MM.1S (cell line): ENCODE data around the gene PIR.

ENCODE experiments used
- DNase-seq: peaks from one replicate; pipeline ENCODE4 v3.0.0-alpha.2; 2015
- H2AFZ ChIP-seq: fragments of 300-600 bp; sonication (generic); 2 replicates; pipeline ENCODE4 v1.6.0; 2016; ENCODE audit warnings: antibody characterized with exemption, low read length
- H3F3A ChIP-seq: fragments of 300-600 bp; sonication (generic); 2 replicates; pipeline ENCODE4 v1.6.1; 2016; ENCODE audit warnings: mild to moderate bottlenecking, antibody characterized with exemption, low read length, moderate library complexity, mixed read lengths; ENCODE audit not compliant: insufficient read depth
- H3K27ac ChIP-seq: fragments of 300-600 bp; sonication (generic); 2 replicates; pipeline ENCODE4 v1.5.1; 2016; ENCODE audit warnings: mild to moderate bottlenecking, low read length
- H3K27me3 ChIP-seq: fragments of 300-600 bp; sonication (generic); replicated peaks from 2 replicates; pipeline ENCODE4 v1.6.0; 2016; ENCODE audit warnings: low read length; ENCODE audit not compliant: insufficient read depth
- H3K36me3 ChIP-seq: fragments of 300-600 bp; sonication (generic); replicated peaks from 2 replicates; pipeline ENCODE4 v1.6.1; 2016; ENCODE audit warnings: mild to moderate bottlenecking, low read length, mixed read lengths; ENCODE audit not compliant: insufficient read depth
- H3K4me1 ChIP-seq: fragments of 300-600 bp; sonication (generic); 2 replicates; pipeline ENCODE4 v1.6.1; 2016; ENCODE audit warnings: low read length, mixed read lengths
- H3K4me2 ChIP-seq: fragments of 300-600 bp; sonication (generic); 2 replicates; pipeline ENCODE4 v1.6.0; 2016; ENCODE audit warnings: low read depth, low read length
- H3K4me3 ChIP-seq: fragments of 300-600 bp; sonication (generic); 2 replicates; pipeline ENCODE4 v1.5.1; 2016; ENCODE audit warnings: low read length, mixed read lengths
- H3K79me2 ChIP-seq: fragments of 300-600 bp; sonication (generic); 2 replicates; pipeline ENCODE4 v1.6.1; 2016; ENCODE audit warnings: mixed run types, low read length, mixed read lengths
- H3K9ac ChIP-seq: fragments of 300-600 bp; sonication (generic); 2 replicates; pipeline ENCODE4 v1.6.1; 2016; ENCODE audit warnings: low read length, mixed read lengths
- H3K9me2 ChIP-seq: fragments of 300-600 bp; sonication (generic); replicated peaks from 2 replicates; pipeline ENCODE4 v1.6.1; 2016; ENCODE audit warnings: mild to moderate bottlenecking, low read length, mixed read lengths; ENCODE audit not compliant: insufficient read depth
- H3K9me3 ChIP-seq: fragments of 300-600 bp; sonication (generic); replicated peaks from 2 replicates; pipeline ENCODE4 v1.6.1; 2016; ENCODE audit warnings: mild to moderate bottlenecking, low read length, mixed read lengths; ENCODE audit not compliant: insufficient read depth
- H4K20me1 ChIP-seq: fragments of 300-600 bp; sonication (generic); 2 replicates; pipeline ENCODE4 v1.6.1; 2016; ENCODE audit warnings: mild to moderate bottlenecking, low read length, moderate library complexity, mixed read lengths; ENCODE audit not compliant: insufficient read depth
- EZH2 ChIP-seq: fragments of 300-600 bp; sonication (generic); optimal IDR thresholded peaks from 2 replicates; pipeline ENCODE3; 2017; ENCODE audit warnings: low read depth, mild to moderate bottlenecking, antibody characterized with exemption, low read length, mixed read lengths
- EZH2phosphoT487 ChIP-seq: fragments of 300-600 bp; sonication (generic); IDR thresholded peaks from 2 replicates; pipeline ENCODE4 v1.6.1; 2018; ENCODE audit warnings: antibody characterized with exemption, low read length
- TF ChIP-seq, protein P1 (sequence below): fragments of 300-600 bp; sonication (generic); IDR thresholded peaks from 2 replicates; pipeline ENCODE4 v1.5.1; 2016; ENCODE audit warnings: antibody characterized with exemption, low read length, mixed read lengths

PIR gene

DNA sequence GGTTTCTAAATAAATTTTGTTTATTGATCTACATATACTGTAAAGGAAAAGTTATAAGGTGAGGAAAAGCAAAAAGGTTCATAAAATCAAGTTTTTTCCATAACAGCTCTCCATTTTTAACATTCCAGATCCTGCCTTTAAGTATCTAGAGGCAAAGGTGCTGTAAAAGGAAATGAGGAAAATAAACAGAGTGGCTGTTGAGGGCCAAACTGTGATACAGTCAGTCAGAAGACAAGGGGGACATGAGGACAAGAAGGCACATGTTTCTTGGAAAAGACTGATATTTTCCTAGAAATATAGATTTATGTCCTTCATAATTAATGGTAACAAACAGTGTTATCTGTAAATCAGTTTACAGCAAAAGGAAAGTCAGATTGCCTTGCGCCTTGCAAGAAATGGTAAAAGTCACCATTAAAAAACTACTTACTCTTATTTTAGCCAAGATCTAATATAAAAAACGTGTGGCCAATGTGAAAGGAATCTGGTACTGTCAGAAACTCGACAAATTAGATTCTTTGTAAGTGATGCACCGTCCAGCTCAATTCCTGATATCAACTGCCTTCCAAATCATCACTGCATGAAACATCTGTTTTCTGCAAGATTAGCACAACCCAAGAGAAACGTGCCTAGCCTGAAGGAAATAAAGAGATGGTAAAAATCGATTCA is 75.0 kb downstream of the PIR start:
- H3K9me2 ChIP-seq: no peaks in the 10 kb centered on the region
- H3K36me3 ChIP-seq: no peaks in the 10 kb centered on the region
- H3K27me3 ChIP-seq: no peaks in the 10 kb centered on the region
- no peaks in the 10 kb centered on the region for H3K79me2 ChIP-seq
- H3K27ac ChIP-seq: no peak overlapping the region
- H3F3A ChIP-seq: no peaks in the 10 kb centered on the region
- H3K9me3 ChIP-seq: no peaks in the 10 kb centered on the region
- H3K4me2 ChIP-seq: no peak overlapping the region
- no peak overlapping the region for H3K9ac ChIP-seq
- TF ChIP-seq, protein P1, sequence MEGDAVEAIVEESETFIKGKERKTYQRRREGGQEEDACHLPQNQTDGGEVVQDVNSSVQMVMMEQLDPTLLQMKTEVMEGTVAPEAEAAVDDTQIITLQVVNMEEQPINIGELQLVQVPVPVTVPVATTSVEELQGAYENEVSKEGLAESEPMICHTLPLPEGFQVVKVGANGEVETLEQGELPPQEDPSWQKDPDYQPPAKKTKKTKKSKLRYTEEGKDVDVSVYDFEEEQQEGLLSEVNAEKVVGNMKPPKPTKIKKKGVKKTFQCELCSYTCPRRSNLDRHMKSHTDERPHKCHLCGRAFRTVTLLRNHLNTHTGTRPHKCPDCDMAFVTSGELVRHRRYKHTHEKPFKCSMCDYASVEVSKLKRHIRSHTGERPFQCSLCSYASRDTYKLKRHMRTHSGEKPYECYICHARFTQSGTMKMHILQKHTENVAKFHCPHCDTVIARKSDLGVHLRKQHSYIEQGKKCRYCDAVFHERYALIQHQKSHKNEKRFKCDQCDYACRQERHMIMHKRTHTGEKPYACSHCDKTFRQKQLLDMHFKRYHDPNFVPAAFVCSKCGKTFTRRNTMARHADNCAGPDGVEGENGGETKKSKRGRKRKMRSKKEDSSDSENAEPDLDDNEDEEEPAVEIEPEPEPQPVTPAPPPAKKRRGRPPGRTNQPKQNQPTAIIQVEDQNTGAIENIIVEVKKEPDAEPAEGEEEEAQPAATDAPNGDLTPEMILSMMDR: no peak
- TF ChIP-seq EZH2 (no peak), EZH2phosphoT487 (no peak)
- H3K4me3 ChIP-seq: no peak overlapping the region
- H3K4me1 ChIP-seq: no peaks in the 10 kb centered on the region
- no peak overlapping the region for H2AFZ ChIP-seq
- H4K20me1 ChIP-seq: no peaks in the 10 kb centered on the region
- no peak for DNase-seq

- DNase-seq: no peak
Observed at GRCh38 chrX:15416133-15416993, 76.8 kb downstream of the PIR start.

GRCh38 chrX:15413101-15413500 is 80.0 kb downstream of the PIR start:
- Histone ChIP-seq H3K9me2 (no peaks in the 10 kb centered on the region), H3K27ac (no peak overlapping the region), H4K20me1 (no peaks in the 10 kb centered on the region), H2AFZ (no peak overlapping the region), H3K79me2 (no peaks in the 10 kb centered on the region), H3F3A (no peaks in the 10 kb centered on the region), H3K4me2 (no peak overlapping the region), H3K27me3 (no peaks in the 10 kb centered on the region), H3K36me3 (no peaks in the 10 kb centered on the region), H3K4me1 (no peaks in the 10 kb centered on the region), H3K4me3 (no peak overlapping the region), H3K9ac (no peak overlapping the region), H3K9me3 (no peaks in the 10 kb centered on the region)
- DNase-seq: no peak
- TF ChIP-seq EZH2: no peak
- no peak for TF ChIP-seq EZH2phosphoT487
- TF ChIP-seq, protein P1: no peak

More at GRCh38 chrX:15416133-15416993, 76.8 kb downstream of the PIR start:
- Histone ChIP-seq H2AFZ (no peak overlapping the region), H3K9me2 (no peaks in the 10 kb centered on the region), H3K79me2 (no peaks in the 10 kb centered on the region), H3K4me3 (no peak overlapping the region), H3K27me3 (no peaks in the 10 kb centered on the region), H3K9ac (no peak overlapping the region), H3K4me1 (no peaks in the 10 kb centered on the region), H3K27ac (no peak overlapping the region), H3K36me3 (no peaks in the 10 kb centered on the region), H3F3A (no peaks in the 10 kb centered on the region), H4K20me1 (no peaks in the 10 kb centered on the region), H3K9me3 (no peaks in the 10 kb centered on the region), H3K4me2 (no peak overlapping the region)
- no peak for TF ChIP-seq EZH2phosphoT487
- TF ChIP-seq, protein P1: no peak
- no peak for TF ChIP-seq EZH2
